GM10847 (cell line): ENCODE results near the gene SLC25A25.

ENCODE experiments used
- POLR2A ChIP-seq: IDR thresholded peaks from 2 replicates; pipeline ENCODE4 v1.6.1; 2011; ENCODE audit not compliant: insufficient read length; ENCODE audit errors: extremely low read depth

The SLC25A25 gene

DNA sequence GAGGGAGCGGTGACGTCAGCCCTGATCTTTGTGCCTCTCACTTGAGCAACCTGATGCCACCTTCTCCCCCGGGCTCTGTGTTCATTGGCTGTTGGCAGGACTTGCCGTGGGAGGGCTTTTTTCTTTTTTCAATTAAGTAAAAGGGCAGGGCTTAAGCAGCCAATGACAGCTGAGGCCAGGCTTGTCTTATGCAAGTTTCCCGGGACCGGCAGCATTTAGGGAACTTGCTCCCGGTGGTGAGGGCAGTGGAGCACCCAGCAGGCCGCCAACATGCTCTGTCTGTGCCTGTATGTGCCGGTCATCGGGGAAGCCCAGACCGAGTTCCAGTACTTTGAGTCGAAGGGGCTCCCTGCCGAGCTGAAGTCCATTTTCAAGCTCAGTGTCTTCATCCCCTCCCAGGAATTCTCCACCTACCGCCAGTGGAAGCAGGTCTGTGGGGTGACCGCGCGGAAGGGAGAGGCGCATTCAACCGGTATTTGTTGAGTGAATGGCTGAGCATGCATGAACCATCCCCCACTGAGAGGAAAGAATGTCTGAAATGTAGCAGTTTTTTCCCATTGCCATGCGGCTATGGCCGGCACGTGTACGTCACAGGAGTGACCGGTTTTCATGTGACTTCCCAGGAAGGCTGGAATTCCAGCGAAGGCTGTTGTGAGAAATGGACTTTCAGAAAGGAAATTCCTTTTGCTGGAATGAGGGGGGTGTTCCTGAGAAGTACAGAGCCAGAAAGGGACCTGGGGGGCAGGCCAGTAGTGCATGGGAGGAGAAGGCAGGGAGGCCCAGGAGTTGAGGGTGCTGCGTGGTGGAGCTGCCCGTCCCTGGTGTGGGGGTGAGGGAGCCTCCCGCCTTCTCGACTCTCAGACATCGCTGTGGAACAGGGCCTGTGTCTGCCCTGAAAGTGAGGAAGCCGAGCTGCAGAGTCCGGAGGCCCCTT, 30.5 kb downstream of the SLC25A25 start:
- TF ChIP-seq POLR2A: no peak

DNA sequence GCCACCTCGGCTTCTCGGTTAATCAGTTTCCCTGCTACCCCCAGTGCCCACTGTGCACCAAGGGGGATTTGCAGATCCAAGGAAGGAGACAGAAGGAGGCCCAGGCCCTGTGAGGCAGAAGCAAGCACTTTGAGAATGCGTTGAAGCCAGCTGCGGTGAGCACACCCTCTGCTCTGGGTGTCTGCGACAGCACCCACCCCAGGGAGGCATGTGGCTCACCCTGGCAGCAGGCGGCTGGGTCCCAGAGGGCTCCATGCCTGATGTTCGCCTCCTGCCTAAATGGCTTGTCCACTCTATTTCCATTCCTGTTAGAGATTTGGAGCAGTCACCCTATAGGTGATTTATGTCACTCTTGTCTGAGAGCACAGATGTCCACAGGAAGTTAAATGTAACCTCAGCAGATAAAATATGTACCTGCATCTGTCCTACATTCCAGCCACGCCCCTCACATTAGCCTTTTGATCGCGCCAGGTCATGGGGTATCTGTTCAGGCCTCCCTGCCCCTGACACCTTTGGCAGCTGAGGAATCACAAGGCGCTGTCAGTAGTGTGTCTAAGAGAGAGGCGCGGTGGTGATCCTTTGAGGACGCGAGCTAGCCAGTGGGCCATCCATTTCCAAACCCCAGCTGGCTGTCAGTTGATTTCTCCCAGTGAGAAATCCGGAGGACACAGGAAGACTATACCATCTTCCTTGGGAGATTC, 31.3 kb downstream of the SLC25A25 start:
- no peak for TF ChIP-seq POLR2A

DNA sequence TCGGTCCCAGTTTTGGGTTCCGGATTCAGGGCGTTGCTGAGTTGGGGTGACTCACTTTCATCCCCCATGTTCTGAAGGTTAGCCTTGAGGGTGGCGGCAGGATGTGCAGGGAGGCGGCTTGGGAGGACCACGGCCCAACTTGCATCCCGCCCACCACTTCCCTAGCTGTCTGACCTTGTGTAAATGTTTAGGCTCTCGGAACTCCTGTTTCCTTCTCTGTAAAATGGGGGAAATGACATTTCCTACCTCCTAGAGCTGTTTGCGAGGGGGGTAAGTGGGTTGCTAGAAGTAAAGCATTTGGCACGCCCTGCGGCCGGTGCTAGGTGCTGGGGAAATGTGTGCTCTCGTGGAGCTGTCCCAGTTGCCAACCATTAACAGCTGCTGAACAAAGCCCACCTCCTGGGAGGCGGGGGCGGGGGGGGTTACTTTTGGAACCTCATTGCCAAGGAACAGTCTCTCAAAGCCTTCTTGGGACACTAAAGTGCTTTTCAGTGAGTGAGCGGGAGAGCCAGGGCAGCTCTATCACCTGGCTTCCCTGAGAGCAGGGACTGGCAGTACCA, 32.0 kb downstream of the SLC25A25 start:
- TF ChIP-seq POLR2A: no peak

DNA sequence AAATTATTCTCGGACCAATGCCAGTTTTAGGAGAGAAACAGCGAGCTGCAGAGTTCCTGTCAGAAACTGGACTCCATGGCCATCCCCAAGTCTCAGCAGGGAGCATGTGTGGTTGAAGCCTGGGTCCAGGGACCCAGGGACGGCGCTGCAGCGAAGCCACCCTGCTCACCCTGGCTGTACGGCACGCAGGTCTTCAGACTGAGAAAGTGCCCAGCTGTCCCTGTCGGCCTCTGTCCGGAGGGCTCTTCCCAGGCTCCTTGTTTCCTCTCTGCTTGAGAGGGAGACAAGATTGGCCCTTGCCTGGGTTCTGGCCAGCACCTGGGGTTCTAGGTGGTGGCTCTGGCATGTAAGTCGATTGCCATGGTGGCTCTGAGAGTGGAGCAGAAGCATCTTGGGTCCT, 32.5 kb downstream of the SLC25A25 start:
- no peak for TF ChIP-seq POLR2A

DNA sequence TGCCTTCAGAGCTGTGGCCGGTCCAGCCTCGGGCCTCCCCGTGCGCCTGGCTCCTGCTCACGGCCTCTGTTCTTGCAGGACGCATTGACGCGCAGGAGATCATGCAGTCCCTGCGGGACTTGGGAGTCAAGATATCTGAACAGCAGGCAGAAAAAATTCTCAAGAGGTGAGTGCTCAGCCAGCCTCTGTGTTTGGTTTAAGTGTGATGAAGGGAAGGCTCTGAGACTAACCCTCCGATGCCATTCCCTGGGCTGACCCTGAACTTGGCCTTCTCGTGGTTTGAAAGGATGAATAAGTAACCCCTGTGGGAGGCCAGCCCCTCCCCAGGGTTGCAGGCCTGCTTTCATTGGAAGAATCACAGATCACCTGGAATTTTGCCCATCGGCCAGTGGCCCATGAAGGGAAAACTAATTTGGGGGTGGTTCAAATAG, 33.2 kb downstream of the SLC25A25 start:
- no peak for TF ChIP-seq POLR2A

DNA sequence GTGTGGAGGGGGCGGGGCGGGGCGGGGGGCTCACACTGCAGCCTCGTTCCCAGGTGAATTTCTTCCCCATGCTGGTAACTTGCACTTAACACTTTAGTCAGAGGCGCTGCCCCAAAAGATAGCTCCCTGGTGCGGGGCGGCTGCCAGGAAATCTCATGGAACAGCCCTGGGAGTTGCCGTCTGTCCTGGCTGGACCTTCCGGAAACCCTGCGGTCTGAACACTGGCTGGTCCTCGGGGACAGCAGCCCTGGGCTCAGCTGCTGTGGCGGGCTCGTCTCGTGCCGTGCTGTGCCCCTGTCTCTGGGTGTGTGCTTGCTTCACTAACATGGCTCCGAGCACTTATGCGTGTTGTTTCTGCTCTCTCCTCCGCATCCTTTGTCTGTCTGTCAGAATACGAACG, 33.7 kb downstream of the SLC25A25 start:
- TF ChIP-seq POLR2A: no peak

DNA sequence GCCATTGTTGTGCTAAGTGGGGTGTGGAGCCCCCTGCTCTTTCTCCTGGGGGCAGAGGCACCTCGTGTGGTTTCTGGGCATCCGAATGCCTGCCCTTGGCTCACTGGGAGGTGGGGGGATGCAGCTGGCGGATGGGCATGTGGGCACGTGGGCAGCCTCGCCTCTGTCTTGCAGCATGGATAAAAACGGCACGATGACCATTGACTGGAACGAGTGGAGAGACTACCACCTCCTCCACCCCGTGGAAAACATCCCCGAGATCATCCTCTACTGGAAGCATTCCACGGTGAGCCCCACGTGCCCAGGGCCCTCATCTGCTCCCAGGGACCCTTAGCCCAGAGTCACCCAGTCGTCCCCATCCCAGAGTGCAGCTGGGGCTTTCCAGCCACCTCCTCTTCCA, 34.2 kb downstream of the SLC25A25 start:
- TF ChIP-seq POLR2A: no peak

DNA sequence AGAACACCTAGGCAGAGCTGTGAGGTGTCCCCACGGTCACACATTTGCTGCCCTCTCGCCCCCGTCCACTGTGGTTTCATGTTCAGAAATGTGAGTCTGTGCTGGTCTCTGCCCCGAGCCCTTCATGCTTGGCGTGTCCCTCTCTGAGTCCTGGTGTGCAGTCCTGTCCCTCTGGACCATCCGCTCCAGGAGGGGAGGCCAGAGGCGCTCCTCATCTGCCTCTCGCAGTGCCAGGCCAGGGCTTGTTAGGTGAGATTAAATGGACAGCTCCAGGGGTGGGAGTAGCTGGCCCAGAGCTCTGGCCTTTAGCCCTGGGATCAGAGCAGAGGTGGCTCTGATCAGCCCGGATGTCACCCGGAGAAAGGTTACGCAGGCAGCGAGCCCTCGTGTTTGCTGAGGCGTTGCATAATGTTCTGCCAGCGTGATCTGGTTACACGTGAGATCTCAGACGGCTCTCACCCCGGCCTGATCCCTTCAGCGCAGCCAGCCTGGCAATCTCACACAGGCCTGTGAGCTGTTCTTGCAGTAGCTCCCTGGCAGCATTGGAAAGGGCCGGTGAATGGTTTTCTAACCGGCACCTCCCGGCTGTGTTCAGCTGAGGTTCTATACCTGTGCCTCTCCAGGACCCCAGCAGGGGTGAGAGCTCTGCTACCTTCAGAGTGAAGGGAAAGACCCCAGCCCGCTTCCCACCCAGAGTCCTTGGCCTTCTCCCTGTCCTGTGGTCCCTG, 35.0 kb downstream of the SLC25A25 start:
- TF ChIP-seq POLR2A: no peak

DNA sequence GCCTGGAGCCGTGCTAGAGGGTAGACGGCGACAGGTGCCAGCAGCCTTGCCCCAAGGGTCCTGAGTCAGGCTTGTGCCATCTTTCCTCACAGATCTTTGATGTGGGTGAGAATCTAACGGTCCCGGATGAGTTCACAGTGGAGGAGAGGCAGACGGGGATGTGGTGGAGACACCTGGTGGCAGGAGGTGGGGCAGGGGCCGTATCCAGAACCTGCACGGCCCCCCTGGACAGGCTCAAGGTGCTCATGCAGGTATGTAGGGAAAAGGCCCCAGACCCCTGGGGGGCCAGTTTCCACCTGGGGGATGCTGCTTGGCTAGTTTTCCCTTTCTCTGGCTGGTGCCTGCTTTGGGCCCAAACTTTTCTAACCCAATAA, 35.5 kb downstream of the SLC25A25 start:
- no peak for TF ChIP-seq POLR2A

DNA sequence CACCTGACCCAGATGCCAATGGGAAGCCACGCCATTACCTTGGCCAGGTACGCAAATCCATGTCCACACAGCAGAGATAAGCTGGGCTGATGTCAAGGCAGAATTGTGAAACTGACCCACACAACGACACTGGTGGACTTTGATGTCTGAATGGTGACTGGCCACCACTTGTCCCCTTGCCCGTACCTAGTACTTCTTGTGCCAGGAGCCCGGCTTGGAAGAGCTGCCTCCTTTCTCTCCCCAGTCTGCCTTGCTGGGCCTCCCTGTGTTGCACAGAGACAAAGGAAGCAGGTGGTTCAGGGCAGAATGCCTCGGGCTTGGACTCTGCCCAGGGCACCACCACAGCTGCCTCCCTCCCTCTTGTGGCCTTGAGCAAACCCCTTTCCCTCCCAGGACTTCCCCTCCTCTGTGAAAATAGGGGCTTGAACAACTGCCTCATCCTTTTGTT, 36.2 kb downstream of the SLC25A25 start:
- TF ChIP-seq POLR2A: no peak

DNA sequence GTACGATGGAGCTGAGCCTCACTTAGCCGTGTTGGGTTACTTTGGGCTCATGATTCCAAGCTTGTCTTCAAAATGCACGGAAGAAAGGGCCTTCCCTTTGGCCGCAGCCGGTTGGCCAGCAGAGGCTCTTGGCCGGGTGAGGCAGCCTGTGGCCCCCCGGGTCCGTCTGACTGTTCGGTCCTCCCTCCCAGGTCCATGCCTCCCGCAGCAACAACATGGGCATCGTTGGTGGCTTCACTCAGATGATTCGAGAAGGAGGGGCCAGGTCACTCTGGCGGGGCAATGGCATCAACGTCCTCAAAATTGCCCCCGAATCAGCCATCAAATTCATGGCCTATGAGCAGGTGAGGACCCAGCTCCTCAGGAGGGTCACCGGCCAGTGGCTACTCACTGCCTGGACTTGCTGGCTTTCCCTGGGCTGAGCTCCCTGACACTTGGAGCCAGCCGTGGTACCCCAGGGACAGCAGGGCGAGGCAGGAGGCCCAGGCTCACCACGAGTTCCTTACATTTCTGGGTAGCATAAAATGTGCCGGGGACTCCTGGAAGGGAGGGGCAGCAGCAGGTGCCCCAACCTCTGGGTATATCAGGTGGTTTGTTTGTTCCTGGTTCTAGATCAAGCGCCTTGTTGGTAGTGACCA, 37.6 kb downstream of the SLC25A25 start:
- no peak for TF ChIP-seq POLR2A

DNA sequence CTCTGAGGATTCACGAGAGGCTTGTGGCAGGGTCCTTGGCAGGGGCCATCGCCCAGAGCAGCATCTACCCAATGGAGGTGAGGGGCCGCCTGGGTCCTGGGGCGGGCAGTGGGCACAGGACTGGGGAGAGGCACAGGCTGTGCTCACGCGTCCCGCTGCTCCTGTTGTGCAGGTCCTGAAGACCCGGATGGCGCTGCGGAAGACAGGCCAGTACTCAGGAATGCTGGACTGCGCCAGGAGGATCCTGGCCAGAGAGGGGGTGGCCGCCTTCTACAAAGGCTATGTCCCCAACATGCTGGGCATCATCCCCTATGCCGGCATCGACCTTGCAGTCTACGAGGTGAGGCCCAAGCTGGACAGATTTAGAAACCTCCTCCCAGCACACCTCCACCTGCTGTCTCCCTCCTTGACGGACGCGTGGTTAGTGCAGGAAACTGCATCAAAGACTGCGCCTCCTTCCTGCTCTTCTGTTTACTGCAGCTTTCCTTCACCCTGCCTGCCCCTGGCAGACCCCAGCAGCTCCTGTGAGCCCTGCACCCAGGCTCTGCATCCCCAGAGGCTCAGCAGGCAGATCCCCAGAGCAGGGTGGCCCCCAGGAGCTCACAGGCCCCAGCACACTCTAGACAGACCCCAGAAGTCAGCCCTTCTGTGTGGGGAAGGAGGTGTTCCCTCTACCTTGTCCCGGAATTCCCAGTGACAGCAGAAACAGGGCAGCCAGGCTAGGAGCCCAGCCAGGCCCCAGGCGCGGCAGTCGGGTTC, 38.3 kb downstream of the SLC25A25 start:
- no peak for TF ChIP-seq POLR2A

DNA sequence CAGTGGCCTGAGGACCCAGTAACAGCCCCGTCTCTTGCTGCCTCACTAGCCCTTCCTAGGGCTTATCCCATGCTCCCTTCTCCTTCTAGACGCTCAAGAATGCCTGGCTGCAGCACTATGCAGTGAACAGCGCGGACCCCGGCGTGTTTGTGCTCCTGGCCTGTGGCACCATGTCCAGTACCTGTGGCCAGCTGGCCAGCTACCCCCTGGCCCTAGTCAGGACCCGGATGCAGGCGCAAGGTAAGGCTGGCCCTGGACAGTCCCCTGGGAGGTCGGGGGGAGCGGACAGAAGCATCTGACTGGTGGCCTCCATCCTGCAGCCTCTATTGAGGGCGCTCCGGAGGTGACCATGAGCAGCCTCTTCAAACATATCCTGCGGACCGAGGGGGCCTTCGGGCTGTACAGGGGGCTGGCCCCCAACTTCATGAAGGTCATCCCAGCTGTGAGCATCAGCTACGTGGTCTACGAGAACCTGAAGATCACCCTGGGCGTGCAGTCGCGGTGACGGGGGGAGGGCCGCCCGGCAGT, 39.0 kb downstream of the SLC25A25 start:
- no peak for TF ChIP-seq POLR2A
